GM18951 (cell line): ENCODE measurements around the gene DNM2.
"Not testable (repeated sequence)": the region's sequence is repeated elsewhere in the genome, so short reads cannot be mapped to it uniquely, and the experiment has no call there.

ENCODE experiments used
- POLR2A ChIP-seq: IDR thresholded peaks from 4 replicates; pipeline ENCODE4 v1.6.1; 2011; ENCODE audit warnings: mild to moderate bottlenecking; ENCODE audit not compliant: insufficient read length, insufficient read depth; ENCODE audit errors: extremely low read depth
- in situ Hi-C: fragments of 300-500 bp; cut with MboI; formaldehyde crosslinking; loops from one replicate; pipeline ENCODE4 v1.12.0; 2022; ENCODE audit warnings: low sequenced_read_pairs, mixed read lengths, inconsistent platforms; ENCODE audit not compliant: unreplicated experiment

DNM2 gene

DNA sequence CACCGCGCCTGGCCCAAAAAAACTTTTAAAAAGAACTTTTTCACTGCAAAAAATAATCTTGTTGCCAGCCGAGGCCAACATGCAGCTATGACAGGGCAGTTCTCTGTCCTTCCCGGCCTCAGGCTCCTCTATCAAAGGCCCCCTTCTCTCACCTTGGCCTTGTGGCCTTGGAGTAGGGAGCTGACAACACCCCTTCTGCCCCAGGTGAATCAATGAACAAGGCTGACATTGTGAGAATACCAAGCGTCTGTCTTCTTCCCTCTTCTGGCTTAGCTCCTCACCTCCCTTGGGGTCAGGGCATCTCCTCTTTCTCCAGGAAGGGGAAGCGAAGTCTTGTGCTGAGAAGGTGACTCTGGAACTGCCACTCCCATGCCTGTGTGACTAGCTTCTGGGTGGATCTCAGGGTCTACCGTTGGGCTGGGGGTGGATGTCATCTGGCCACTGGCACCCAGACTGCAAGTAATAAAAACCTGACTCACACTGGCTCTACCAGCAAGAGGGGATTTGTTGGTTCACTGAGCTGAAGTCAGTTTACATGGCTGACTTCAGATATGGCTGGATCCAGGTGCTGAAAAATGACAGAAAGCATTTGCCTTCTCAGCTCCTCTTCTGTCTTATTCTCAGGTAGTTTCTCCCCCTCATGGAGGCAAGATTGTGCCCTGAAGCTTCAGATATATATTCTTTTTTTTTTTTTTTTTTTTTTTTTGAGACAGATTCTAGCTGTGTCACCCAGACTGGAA lies 136.6 kb downstream of the DNM2 start:
- in situ Hi-C loops, result loop anchor here (10.0 kb wide), 1 partner anchor 140 kb away; the partner anchor contains the start of gene DNM2
- no peak for TF ChIP-seq POLR2A

DNA sequence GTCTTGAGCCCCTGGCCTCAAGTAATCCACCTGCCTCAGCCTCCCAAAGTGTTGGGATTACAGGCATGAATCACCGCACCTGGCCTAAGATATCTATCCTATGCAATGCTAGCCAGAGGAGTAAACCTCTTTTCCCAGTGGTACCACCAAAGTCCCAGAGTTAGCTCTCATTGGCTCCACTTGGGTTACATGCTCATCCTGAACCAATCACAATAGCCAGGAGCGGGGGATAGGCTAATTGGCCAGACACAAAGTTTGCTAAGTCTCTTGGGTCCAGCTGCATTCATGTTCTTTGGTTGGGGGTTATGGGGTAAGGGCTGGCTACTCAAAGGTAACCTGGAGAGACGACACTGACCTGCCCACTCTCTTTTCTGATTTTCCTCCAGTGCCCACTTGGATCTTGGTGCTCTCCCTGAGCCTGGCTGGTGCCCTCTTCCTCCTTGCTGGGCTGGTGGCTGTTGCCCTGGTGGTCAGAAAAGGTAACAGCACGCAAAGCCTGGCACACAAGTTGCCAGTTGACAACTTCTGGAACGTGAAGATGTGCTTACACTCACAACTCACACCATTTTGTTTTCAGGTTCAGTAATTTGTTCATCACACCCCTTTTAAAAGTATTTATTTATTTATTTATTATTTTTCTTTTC lies 138.1 kb downstream of the DNM2 start:
- no peak for TF ChIP-seq POLR2A
- in situ Hi-C loops, result loop anchor here (10.0 kb wide), 1 partner anchor 141 kb away; the partner anchor contains the start of gene DNM2

DNA sequence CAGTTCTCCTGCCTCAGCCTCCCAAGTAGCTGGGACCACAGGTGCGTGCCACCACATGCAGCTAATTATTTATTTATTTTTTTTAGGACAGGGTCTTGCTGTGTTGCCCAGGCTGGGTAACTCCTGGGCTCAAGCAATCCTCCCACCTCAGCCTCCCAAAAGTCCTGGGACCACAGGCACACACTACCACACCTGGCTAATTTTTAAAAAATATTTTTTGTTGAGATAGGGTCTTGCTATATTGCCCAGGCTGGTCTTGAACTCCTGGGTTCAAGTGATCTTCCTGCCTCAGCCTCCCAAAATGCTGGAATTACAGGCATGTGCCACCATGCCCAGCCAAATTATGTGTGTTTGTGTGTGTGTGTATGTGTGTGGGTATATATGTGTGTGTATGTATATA lies 139.0 kb downstream of the DNM2 start:
- in situ Hi-C loops, result loop anchor here (10.0 kb wide), 1 partner anchor 142 kb away; the partner anchor contains the start of gene DNM2

DNA sequence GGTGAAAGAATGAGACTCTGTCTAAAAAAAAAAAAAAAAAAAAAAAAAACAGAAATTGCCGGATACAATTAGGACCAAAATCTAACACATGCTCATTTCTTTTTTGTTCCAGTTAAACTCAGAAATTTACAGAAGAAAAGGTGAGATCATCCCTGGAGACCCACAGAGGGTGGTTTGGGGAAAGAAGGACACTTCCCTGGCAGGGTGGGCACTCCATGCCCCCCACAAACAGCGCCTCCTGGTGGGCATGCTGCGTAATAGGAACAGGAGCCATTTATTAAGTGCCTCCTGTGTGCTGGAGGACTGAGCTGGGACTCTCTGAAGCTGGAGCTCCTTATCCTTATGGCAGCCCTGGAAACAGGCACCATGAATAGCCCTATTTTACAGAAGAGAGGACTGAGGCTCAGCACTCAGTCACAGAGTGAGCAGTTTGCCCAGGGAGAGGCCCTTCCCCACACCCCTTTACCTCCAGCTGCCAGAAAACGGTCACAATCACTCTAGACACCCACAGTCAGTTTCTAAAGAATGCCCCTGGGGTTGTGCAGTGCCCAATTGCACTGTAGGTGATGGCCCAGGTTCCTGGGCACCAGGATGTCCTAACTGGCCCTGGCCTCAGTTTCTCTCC lies 140.4 kb downstream of the DNM2 start:
- in situ Hi-C loops, result loop anchor here (10.0 kb wide), 1 partner anchor 144 kb away; the partner anchor contains the start of gene DNM2
- no peak for TF ChIP-seq POLR2A

DNA sequence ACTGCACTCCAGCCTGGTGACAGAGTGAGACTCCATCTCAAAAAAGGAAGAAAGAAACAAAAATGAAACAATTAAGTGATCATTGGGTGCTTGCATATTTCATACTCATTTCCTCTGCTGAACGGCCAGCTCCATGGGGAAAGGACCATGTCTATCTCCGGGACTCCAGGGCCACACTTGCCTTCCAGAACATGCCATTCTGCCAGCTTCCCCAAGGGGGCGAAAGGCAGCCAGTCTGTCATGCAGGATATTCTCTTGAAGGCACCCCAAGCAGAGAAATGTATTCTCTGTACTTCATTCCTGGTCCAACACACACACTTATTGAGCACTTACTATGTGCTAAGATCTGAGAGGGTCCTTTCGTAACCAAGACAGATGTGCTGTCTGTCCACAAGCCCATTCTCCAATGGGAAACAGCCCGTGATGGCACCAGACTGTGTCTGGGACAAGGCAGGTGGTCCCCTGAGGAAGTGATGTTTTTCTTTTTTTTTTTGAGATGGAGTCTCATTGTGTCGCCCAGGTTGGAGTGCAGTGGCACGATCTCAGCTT lies 143.3 kb downstream of the DNM2 start:
- in situ Hi-C loops, result no loop called here

DNA sequence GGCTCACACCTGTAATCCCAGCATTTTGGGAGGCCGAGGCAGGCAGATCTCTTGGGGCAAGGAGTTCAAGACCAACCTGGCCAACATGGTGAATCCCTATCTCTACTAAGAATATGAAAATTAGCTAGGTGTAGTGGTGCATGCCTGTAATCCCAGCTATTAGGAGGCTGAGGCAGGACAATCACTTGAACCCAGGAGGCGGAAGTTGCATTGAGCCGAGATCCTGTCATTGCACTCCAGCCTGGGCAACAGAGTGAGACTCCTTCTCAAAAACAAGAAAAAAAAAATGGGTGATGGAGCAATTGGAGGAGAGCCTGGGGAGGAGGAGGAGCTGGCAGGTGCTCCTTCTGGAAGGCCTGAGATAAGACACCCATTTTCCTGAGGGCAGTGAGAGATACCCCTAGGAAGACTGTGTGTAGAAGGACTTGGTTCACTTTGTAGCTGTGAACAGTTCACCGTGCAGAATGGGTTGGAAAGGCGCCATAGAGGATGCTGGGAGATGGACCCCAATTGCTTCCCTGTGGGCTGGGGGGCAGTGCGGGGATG lies 144.8 kb downstream of the DNM2 start:
- TF ChIP-seq POLR2A, result no peak

More for the DNA sequence above, 143.3 kb downstream of the DNM2 start:
- no peak for TF ChIP-seq POLR2A

DNA sequence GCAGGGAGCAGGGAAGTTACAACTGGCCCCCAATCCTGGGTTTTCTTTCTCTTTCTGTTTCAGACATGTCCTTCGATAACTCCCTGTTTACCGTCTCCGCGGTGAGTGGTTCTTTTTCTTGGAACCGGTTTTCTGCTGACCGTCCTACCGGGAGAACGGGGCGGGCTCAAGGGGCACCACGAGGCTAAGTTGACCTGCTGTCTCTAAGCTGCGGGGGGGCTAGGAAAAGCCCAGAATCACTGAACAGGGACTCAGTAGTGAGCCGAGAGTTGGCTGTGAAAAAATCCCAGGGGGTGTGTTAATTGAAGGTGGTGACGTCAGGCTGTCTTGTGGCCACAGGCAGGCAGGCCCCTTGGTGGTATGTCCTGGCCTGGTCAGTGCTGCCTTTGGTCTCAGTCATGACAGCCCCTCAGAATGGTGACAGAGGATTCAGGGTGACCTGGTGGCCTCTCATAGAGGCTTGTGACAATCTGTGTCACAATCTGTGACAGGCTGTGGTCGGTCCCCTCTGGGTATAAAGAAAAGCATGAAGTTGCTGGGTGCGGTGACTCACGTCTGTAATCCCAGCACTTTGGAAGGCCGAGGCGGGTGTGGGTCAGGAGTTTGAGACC lies 145.3 kb downstream of the DNM2 start:
- in situ Hi-C loops, result no loop called here
- TF ChIP-seq POLR2A, result no peak

More for the DNA sequence above, 144.8 kb downstream of the DNM2 start:
- in situ Hi-C loops, result no loop called here

DNA sequence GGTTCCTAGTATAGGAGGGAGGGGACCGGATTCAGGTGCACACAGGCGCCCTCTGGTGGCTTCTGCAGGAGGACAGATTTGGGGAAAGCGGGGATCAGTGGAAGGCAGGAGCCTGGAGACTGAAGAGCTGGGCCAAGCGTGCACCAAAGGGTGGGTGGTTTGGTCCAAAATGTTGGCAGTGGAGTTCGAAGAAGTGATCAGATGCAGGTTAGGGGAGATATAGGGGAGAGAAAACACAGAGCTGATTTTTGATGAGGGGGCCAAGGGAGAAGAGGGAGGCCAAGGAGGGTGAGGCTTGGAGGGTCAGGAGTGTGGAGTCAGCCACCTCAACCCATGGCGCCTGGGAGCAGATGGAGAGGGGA lies 146.6 kb downstream of the DNM2 start:
- no peak for TF ChIP-seq POLR2A
- in situ Hi-C loops, result no loop called here

DNA sequence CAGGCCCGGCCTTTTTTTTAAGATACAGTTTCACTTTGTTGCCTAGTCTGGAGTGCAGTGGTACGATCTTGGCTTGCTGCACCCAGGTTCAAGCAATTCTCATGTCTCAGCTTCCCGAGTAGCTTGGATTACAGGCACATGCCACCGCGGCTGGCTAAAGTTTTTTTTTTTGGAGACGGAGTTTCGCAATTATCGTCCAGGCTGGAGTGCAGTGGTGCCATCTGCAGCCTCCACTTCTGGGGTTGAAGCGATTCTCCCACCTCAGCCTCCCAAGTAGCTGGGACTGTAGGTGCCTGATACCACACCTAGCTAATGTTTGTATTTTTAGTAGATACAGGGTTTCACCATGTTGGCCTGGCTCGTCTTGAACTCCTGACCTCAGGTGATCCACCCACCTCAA lies 148.6 kb downstream of the DNM2 start:
- no peak for TF ChIP-seq POLR2A
- in situ Hi-C loops, result no loop called here

DNA sequence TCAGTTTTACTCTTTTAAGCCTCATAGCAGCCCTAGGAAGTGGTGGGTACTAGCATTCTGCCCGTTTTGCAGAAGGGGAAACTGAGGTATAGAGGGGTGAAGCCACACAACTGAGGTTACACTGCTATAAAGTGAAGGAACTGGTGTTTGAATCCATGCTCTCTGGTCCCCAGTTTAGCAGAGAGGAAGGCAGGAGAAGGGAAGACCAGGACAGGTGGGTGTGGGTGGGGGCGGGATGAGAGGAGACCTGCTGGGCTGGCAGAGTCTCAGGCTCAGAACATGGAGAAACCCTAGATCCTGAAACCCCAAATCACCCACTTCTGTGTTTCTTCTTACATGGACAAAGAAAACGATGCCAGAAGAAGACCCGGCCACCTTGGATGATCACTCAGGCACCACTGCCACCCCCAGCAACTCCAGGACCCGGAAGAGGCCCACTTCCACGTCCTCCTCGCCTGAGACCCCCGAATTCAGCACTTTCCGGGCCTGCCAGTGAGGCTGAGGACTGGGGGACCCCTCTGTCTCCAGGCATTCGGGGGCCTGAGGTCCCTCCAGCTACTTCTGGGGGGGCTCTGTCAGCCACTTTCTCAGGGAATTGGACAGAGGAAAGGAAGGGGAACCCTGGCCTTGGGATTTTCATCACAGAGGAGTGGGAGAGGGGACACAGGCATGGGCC lies 151.1 kb downstream of the DNM2 start:
- no peak for TF ChIP-seq POLR2A
- in situ Hi-C loops, result no loop called here

DNA sequence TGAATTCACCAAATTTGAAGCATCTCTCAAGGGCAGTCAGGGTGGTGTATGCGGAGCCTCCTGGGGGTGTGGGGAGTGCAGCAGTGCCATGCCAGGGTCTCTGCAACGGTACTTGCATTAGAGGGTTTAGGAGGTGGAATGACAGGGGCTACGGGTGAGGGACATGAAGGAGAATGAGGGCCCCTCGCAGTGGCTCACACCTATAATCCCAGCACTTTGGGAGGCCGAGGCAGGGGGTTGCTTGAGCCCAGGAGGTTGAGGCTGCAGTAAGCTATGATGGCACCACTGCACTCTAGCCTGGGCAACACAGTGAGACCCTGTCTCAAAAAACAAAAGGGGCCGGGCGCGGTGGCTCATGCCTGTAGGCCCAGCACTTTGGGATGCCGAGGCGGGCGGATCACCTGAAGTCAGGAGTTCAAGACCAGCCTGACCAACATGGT lies 152.0 kb downstream of the DNM2 start:
- in situ Hi-C loops, result not testable (repeated sequence)

DNA sequence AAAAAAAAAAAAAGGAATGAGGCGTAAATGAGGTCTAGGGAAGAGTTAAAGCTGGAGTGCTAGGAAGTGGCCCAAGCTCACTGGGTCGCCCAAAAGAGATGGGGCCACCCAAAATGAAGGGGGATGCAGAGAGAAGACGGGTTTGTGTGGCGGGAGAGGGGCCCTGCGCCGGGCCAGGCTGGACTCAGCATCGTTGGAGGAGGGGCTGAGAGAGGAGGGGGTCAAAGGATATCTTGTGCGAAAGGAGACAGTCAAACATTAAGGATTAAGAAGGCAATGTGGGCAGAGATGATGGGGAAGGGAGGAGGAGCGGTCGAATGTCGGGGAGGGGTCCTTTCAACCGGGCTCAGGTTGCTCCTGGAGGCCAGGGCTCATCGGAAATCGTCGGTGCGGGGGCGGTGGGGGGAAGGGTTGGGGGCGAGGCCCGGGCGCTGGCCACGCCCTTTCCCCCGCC lies 152.6 kb downstream of the DNM2 start:
- in situ Hi-C loops, result no loop called here
- TF ChIP-seq POLR2A, result peak; percentile 50
